Esophagus squamous epithelium (tissue), 5 donors: ENCODE measurements around the gene SUCLA2. TPM values are rescaled to one million over a fixed set of nuclear protein-coding genes. Genes with fewer than 3 reads are reported as not detected.

Source experiments
- DNase-seq: peaks from one replicate; lab custom pipeline; 2025; lab: John Stamatoyannopoulos, UW
- H3K27ac ChIP-seq, 4 donors: fragments of 200-600 bp; sonication (generic); one replicate each; pipeline ENCODE4 v1.5.1; 2016 to 2019; ENCODE audit warnings: mild to moderate bottlenecking in 1 of 4
- H3K27me3 ChIP-seq, 4 donors: fragments of 200-600 bp; sonication (generic); 1 replicate in 3 of 4; 2 replicates in 1 of 4; pipeline versions ENCODE4 v1.5.1 to v1.6.0; 2017 to 2021; ENCODE audit warnings: antibody characterized with exemption in 1 of 4
- H3K36me3 ChIP-seq, 3 donors: fragments of 200-600 bp; sonication (generic); one replicate each; pipeline ENCODE4 v1.5.1; 2016 to 2019
- H3K4me1 ChIP-seq, 3 donors: fragments of 200-600 bp; sonication (generic); one replicate each; pipeline ENCODE4 v1.5.1; 2017 to 2019
- H3K4me3 ChIP-seq, 4 donors: fragments of 200-600 bp; sonication (generic); 1 replicate in 3 of 4; 2 replicates in 1 of 4; pipeline ENCODE4 v1.5.1; 2016 to 2019; ENCODE audit warnings: mild to moderate bottlenecking in 2 of 4, moderate library complexity in 1 of 4
- H3K9me3 ChIP-seq, 3 donors: fragments of 200-600 bp; sonication (generic); one replicate each; pipeline ENCODE4 v1.5.1; 2016 to 2019
- POLR2A ChIP-seq, 4 donors: fragments of 450-650 bp; IDR thresholded peaks; one replicate each; pipeline ENCODE4 v1.6.1; 2017; ENCODE audit warnings: antibody characterized with exemption in 4 of 4, mild to moderate bottlenecking in 4 of 4, moderate library complexity in 3 of 4
- WGBS, 2 donors: methylation state at CpG; one replicate each; pipeline ENCODE4 v1.1.5; 2018; 5-methylcytosine and 5-hydroxymethylcytosine counted together
- intact Hi-C: fragments of 100-400 bp; cut with DNase I; formaldehyde crosslinking; loops from one replicate; pipeline ENCODE4 v1.15.0; 2022
- total RNA-seq, 4 donors: library from RNA; depleted of rRNA; stranded (reverse); fragments of >200 nt; gene quantifications; one replicate each; pipeline ENCODE4 v1.1.0, GENCODE V29; 2016
- TF ChIP-seq, protein P1 (sequence below), 6 experiments: fragments of 450-650 bp in 4 of 6; fragments of 200-600 bp in 2 of 6; sonication (generic) in 2 of 6; IDR thresholded peaks; one replicate each; pipeline ENCODE4 v1.5.1; 2016 to 2019; ENCODE audit warnings: antibody characterized with exemption in 6 of 6, mild to moderate bottlenecking in 4 of 6, moderate library complexity in 4 of 6
- donor health status: DM: yes; HTN: yes; CAD: no.

Gene SUCLA2
- total RNA-seq, 4 donors from 2014 or later, result 22.7 to 56.6 (median 47.4) TPM

DNA sequence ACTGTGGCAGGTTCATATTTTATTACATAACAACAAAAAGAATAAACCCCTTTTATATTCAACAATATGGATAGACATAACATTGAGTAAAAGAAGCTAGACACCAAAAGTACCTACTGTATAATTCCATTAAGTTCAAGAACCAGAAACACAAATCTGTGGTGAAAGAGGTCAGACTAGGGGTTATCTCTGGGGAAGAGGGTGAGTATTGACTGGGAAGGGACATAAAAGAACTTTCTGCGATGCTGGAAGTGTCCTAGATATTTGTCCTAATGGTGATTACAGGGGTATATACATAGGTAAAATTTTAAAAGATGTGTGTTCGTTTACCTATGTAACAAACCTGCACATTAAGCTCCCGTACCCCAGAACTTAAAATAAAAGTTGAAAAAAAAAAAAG lies 103.0 kb downstream of the SUCLA2 start:
- TF ChIP-seq, protein P1, sequence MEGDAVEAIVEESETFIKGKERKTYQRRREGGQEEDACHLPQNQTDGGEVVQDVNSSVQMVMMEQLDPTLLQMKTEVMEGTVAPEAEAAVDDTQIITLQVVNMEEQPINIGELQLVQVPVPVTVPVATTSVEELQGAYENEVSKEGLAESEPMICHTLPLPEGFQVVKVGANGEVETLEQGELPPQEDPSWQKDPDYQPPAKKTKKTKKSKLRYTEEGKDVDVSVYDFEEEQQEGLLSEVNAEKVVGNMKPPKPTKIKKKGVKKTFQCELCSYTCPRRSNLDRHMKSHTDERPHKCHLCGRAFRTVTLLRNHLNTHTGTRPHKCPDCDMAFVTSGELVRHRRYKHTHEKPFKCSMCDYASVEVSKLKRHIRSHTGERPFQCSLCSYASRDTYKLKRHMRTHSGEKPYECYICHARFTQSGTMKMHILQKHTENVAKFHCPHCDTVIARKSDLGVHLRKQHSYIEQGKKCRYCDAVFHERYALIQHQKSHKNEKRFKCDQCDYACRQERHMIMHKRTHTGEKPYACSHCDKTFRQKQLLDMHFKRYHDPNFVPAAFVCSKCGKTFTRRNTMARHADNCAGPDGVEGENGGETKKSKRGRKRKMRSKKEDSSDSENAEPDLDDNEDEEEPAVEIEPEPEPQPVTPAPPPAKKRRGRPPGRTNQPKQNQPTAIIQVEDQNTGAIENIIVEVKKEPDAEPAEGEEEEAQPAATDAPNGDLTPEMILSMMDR (IDR thresholded peaks at IDR 0.05), result no peak
- TF ChIP-seq POLR2A (IDR thresholded peaks at IDR 0.05), result no peak
- H3K27ac ChIP-seq, result no peak overlapping the region
- DNase-seq, result no peak
- H3K9me3 ChIP-seq, result no peaks in the 10 kb centered on the region
- 69 to 76% methylated on average over 3 of the region's 3 CpGs for WGBS, 2 donors
- no peaks in the 10 kb centered on the region for H3K4me1 ChIP-seq
- H3K4me3 ChIP-seq, result no peak overlapping the region
- H3K27me3 ChIP-seq, result no peaks in the 10 kb centered on the region
- intact Hi-C loops, result no loop called here
- H3K36me3 ChIP-seq, result no peaks in the 10 kb centered on the region

DNA sequence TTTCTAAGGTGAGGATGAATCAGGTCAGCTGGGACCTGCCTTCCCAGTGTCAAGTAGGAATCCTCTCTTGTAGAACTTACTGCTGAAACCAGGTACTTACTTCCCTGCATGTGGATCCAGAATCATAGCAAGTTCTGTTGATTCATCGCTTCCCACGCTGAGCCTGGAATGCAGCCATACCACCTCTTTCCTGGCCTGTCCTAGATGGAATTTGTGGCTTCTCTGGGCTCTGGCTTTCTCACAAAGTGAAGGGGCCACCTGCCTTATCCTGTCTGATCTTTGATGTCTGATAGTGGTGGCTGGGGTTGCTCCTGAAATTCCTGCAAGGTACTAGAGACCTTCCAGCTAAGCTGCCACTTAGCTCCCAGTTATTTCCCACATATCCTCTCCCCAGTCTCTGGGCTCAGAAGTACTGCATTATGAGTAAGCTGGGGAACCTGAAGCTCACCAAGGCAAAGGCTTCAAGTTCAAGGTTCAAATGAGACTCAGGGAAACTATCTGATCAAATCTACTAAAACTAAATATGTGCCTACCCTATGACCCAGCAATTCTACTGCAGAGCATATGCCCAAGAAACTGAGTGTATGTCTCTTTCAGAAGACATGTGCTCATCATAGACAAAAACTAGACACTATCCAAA lies 103.5 kb downstream of the SUCLA2 start:
- Histone ChIP-seq H3K4me3 (no peak overlapping the region), H3K4me1 (no peaks in the 10 kb centered on the region), H3K36me3 (no peaks in the 10 kb centered on the region), H3K27me3 (no peaks in the 10 kb centered on the region), H3K27ac (no peak overlapping the region), H3K9me3 (no peaks in the 10 kb centered on the region)
- no peak for TF ChIP-seq POLR2A (IDR thresholded peaks at IDR 0.05)
- TF ChIP-seq, protein P1 (IDR thresholded peaks at IDR 0.05), result no peak
- DNase-seq, result no peak
- WGBS, 2 donors, result 64 to 67% methylated on average over 2 of the region's 2 CpGs
- intact Hi-C loops, result no loop called here

DNA sequence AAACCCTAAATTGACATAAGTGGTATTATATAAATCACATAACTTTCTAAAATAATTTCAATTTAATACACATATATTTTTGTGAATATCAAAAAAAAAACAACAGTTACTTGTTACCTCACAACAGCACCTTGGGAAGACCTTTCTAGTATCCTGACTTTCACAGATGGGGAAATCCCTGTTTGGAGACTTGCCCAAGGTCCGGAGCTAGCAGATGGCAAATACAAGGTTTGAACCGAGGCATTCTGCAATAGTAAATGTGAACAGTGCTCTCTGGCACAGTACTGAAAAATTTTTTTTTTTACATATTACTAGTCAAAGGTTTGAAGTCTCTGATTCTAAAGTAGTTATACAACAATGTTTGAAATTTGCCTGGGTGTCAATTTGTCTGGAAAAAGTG lies 104.5 kb downstream of the SUCLA2 start:
- H3K4me1 ChIP-seq, result no peaks in the 10 kb centered on the region
- TF ChIP-seq, protein P1 (IDR thresholded peaks at IDR 0.05), result no peak
- no peak for TF ChIP-seq POLR2A (IDR thresholded peaks at IDR 0.05)
- no peak for DNase-seq
- no peak overlapping the region for H3K27ac ChIP-seq
- H3K9me3 ChIP-seq, result no peaks in the 10 kb centered on the region
- intact Hi-C loops, result no loop called here
- WGBS, 2 donors, result 67 to 68% methylated on average over 2 of the region's 2 CpGs
- H3K27me3 ChIP-seq, result no peaks in the 10 kb centered on the region
- no peaks in the 10 kb centered on the region for H3K36me3 ChIP-seq
- no peak overlapping the region for H3K4me3 ChIP-seq

DNA sequence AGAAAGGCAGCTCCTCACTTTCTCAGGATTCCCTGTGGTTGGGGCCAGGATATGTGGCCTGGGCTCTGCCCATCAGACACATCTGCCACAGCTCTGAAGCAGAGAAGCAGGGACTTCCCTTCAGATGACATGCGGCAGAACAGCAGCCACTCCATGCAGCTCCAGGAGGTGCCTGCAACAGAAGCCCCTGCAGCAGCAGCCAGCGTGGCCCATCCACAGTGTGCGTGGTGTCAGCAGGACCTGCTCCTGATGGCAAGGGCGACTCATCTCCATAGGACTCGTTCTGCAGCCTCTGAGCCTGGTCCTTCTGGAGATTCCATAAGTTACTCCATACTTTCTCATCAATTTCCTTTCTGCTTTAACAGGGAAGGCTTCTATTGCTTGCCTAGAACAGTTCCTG lies 105.0 kb downstream of the SUCLA2 start:
- DNase-seq, result no peak
- 79 to 80% methylated on average over 4 to 5 of the region's 5 CpGs for WGBS, 2 donors

DNA sequence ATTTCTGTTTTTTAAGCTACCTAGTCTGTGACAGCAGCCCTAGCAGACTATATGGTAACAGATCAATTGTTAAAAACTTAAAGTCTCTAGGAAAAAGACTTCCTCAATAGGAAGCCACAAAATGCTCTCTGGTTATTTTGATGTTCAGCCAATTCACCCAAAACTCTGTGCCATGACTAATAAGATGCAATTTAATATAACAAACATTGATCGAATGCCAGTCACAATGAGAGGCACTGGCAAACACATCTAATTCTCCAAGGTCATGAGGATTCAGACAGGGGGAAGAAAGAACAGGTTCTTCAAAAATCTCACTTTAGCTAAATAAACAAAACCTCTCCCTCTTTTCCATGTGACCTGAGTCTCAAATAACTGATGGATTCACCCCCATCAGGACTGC lies 107.5 kb downstream of the SUCLA2 start:
- H3K27ac ChIP-seq, result no peak overlapping the region
- no peaks in the 10 kb centered on the region for H3K36me3 ChIP-seq
- H3K4me1 ChIP-seq, result no peaks in the 10 kb centered on the region
- H3K27me3 ChIP-seq, result no peaks in the 10 kb centered on the region
- intact Hi-C loops, result no loop called here
- DNase-seq, result no peak
- H3K9me3 ChIP-seq, result no peaks in the 10 kb centered on the region
- H3K4me3 ChIP-seq, result no peak overlapping the region
- TF ChIP-seq, protein P1 (IDR thresholded peaks at IDR 0.05), result no peak
- TF ChIP-seq POLR2A (IDR thresholded peaks at IDR 0.05), result no peak
- 47 to 56% methylated on average over 1 of the region's 1 CpG for WGBS, 2 donors

More for the DNA sequence above, 105.0 kb downstream of the SUCLA2 start:
- H3K9me3 ChIP-seq, result no peaks in the 10 kb centered on the region
- H3K27me3 ChIP-seq, result no peaks in the 10 kb centered on the region
- H3K36me3 ChIP-seq, result no peaks in the 10 kb centered on the region
- H3K4me1 ChIP-seq, result no peaks in the 10 kb centered on the region
- intact Hi-C loops, result no loop called here
- no peak overlapping the region for H3K4me3 ChIP-seq
- TF ChIP-seq, protein P1 (IDR thresholded peaks at IDR 0.05), result no peak
- TF ChIP-seq POLR2A (IDR thresholded peaks at IDR 0.05), result no peak
- no peak overlapping the region for H3K27ac ChIP-seq

Other genes with a start within 250 kb of the SUCLA2 start
- 10 to 100 TPM in 3 of 4 donors, 1 to 10 TPM in 1; 7.2 to 31.9 (median 18.5) TPM for gene NUDT15, start 36.5 kb upstream of the SUCLA2 start, total RNA-seq
- 10 to 100 TPM; 21.5 to 39.9 (median 32.3) TPM for gene MED4, start 93.8 kb upstream of the SUCLA2 start, total RNA-seq
- gene ITM2B, start 231.9 kb upstream of the SUCLA2 start, total RNA-seq, result 100 to 1,000 TPM; 418 to 554 (median 457) TPM